A549 (cell line): Measurements from ENCODE around the gene TRPM2. TPM values are rescaled to one million over a fixed set of nuclear protein-coding genes. Genes with fewer than 3 reads are reported as not detected.

Source experiments
- ATAC-seq, 2 experiments: fragments of 200-7000 bp in 1 of 2; fragments of >200 bp in 1 of 2; cut with Nextera tagmentation in 1 of 2; cut with Tn5 transposase in 1 of 2; 3 replicates each; pipeline versions ENCODE4 v1.8.0 to v1.9.1; 2018 to 2020; ENCODE audit warnings: mild to moderate bottlenecking in 1 of 2, moderate library complexity in 1 of 2
- CTCF ChIA-PET: fragments of 300-600 bp; sonication (Branson Sonifier 250); formaldehyde crosslinking; extraction: SDS; loops from one replicate; lab custom pipeline; 2021; ENCODE audit warnings: antibody characterized with exemption, inconsistent platforms; lab: Yijun Ruan, JAX
- POLR2A ChIA-PET: fragments of 350-600 bp; formaldehyde crosslinking; extraction: SDS; loops from one replicate; lab custom pipeline; 2021; ENCODE audit warnings: antibody characterized with exemption, inconsistent platforms; lab: Yijun Ruan, JAX
- DNase-seq, 2 experiments: peaks; one replicate each; pipeline versions ENCODE4 v3.0.0 to v3.0.0-alpha.2; 2011 to 2016; ENCODE audit warnings: low read depth in 1 of 2, low spot score in 1 of 2
- FAIRE-seq: peaks from 2 replicates; lab custom pipeline; 2011; peaks lifted over from hg19 to GRCh38; lab: Jason Lieb, UNC
- H3K27ac ChIP-seq, 2 experiments: fragments of >200 bp; sonication (Bioruptor Twin); formaldehyde crosslinking; 3 replicates each; pipeline ENCODE4 v1.5.1; 2016 to 2017
- H3K4me1 ChIP-seq: fragments of >200 bp; sonication (Bioruptor Twin); formaldehyde crosslinking; 3 replicates; pipeline ENCODE4 v1.6.1; 2016
- H3K4me2 ChIP-seq: fragments of >200 bp; sonication (Bioruptor Twin); formaldehyde crosslinking; 3 replicates; pipeline ENCODE4 v1.6.1; 2016
- H3K4me3 ChIP-seq: fragments of >200 bp; sonication (Bioruptor Twin); formaldehyde crosslinking; 3 replicates; pipeline ENCODE4 v1.5.1; 2016
- H3K9me3 ChIP-seq: fragments of >200 bp; sonication (Bioruptor Twin); formaldehyde crosslinking; 3 replicates; pipeline ENCODE4 v1.6.1; 2016
- BHLHE40 ChIP-seq: IDR thresholded peaks from 2 replicates; pipeline ENCODE4 v1.6.1; 2012; ENCODE audit warnings: low read depth, low read length, inconsistent platforms
- CBX8 ChIP-seq: fragments of 200-600 bp; sonication (generic); IDR thresholded peaks from 2 replicates; pipeline ENCODE4 v1.6.1; 2016
- E2F6 ChIP-seq: IDR thresholded peaks from 2 replicates; pipeline ENCODE4 v1.6.1; 2012; ENCODE audit warnings: low read depth, borderline replicate concordance
- ESRRA ChIP-seq: fragments of 150-350 bp; IDR thresholded peaks from 2 replicates; pipeline ENCODE4 v1.6.1; 2014; ENCODE audit warnings: mild to moderate bottlenecking, low read length, borderline replicate concordance
- FOSB ChIP-seq: fragments of 250-450 bp; sonication (Bioruptor Pico); IDR thresholded peaks from 2 replicates; pipeline ENCODE4 v1.5.0; 2020; ENCODE audit warnings: mild to moderate bottlenecking, moderate library complexity
- FOSL2 ChIP-seq, 2 experiments: fragments of 450-650 bp in 1 of 2; fragments of >200 bp in 1 of 2; sonication (Bioruptor Twin) in 1 of 2; formaldehyde crosslinking; IDR thresholded peaks; 2 replicates each; pipeline versions ENCODE4 v1.5.0 to v1.6.1; 2016 to 2020; ENCODE audit warnings: mild to moderate bottlenecking in 1 of 2, moderate library complexity in 1 of 2
- FOXS1 ChIP-seq: fragments of 250-450 bp; sonication (Bioruptor Pico); IDR thresholded peaks from 2 replicates; pipeline ENCODE4 v1.5.0; 2020; ENCODE audit warnings: mild to moderate bottlenecking, moderate library complexity
- GATA3 ChIP-seq: IDR thresholded peaks from 2 replicates; pipeline ENCODE4 v1.6.1; 2012; ENCODE audit warnings: borderline replicate concordance
- HDAC2 ChIP-seq: fragments of 200-600 bp; sonication (generic); IDR thresholded peaks from 2 replicates; pipeline ENCODE4 v1.6.1; 2016
- HEYL ChIP-seq: fragments of 250-450 bp; sonication (Bioruptor Pico); IDR thresholded peaks from 2 replicates; pipeline ENCODE4 v1.8.0; 2021; ENCODE audit warnings: mild to moderate bottlenecking, moderate library complexity
- HOXB13 ChIP-seq: fragments of 250-450 bp; sonication (Bioruptor Pico); IDR thresholded peaks from 2 replicates; pipeline ENCODE4 v1.5.0; 2020; ENCODE audit warnings: low read depth, mild to moderate bottlenecking, moderate library complexity
- HOXB5 ChIP-seq: fragments of 250-450 bp; sonication (Bioruptor Pico); IDR thresholded peaks from 2 replicates; pipeline ENCODE4 v1.5.0; 2020; ENCODE audit warnings: mild to moderate bottlenecking, moderate library complexity
- MAZ ChIP-seq: fragments of 150-350 bp; IDR thresholded peaks from 2 replicates; pipeline ENCODE4 v1.6.1; 2014; ENCODE audit warnings: antibody characterized with exemption, low read depth, low read length, borderline replicate concordance
- MYC ChIP-seq: IDR thresholded peaks from 2 replicates; pipeline ENCODE4 v1.6.1; 2012; ENCODE audit warnings: mild to moderate bottlenecking, inconsistent platforms, low read length, improper control_type of control experiment, borderline replicate concordance
- NFE2L2 ChIP-seq: fragments of 150-350 bp; conservative IDR thresholded peaks from 2 replicates; pipeline ENCODE4 v1.6.1; 2014; ENCODE audit warnings: low read length
- POLR2A ChIP-seq: IDR thresholded peaks from 2 replicates; pipeline ENCODE4 v1.6.1; 2012; ENCODE audit warnings: mild to moderate bottlenecking, low read length
- RCOR1 ChIP-seq: fragments of 150-350 bp; IDR thresholded peaks from 2 replicates; pipeline ENCODE4 v1.6.1; 2014; ENCODE audit warnings: antibody characterized with exemption, low read length, low read depth
- RNF2 ChIP-seq: fragments of 200-600 bp; sonication (generic); IDR thresholded peaks from 2 replicates; pipeline ENCODE4 v1.6.1; 2016; ENCODE audit warnings: low read depth, mild to moderate bottlenecking, antibody characterized with exemption, moderate library complexity, borderline replicate concordance
- WGBS: methylation state at CpG from one replicate; pipeline ENCODE4 v1.1.6; 2017; ENCODE audit errors: missing lambda C conversion rate; 5-methylcytosine and 5-hydroxymethylcytosine counted together
- polyA plus RNA-seq, 4 experiments: library from polyadenylated mRNA; depleted of rRNA in 3 of 4; stranded (reverse); fragments of >200 nt; fragmentation: RNase III in 1 of 4; extraction: RNeasy Plus Mini Kit Qiagen cat#74134 plus additional on column Dnase treatment in 1 of 4; gene quantifications; 2 replicates in 3 of 4; 3 replicates in 1 of 4; pipeline ENCODE4 v1.2.3, GENCODE V29; 2011 to 2017
- TF ChIP-seq, protein P1 (sequence below): fragments of >200 bp; sonication (Bioruptor Twin); formaldehyde crosslinking; IDR thresholded peaks from 2 replicates; pipeline ENCODE4 v1.6.1; 2016
- TF ChIP-seq, protein P2 (sequence below): fragments of >200 bp; sonication (Bioruptor Twin); formaldehyde crosslinking; IDR thresholded peaks from 3 replicates; pipeline ENCODE4 v1.6.1; 2016

TRPM2 gene
- polyA plus RNA-seq, 2 of the 4 experiments (the other 2 are of a cell fraction): 3.2 to 5.5 TPM

GRCh38 chr21:44322621-44323325, 30.6 kb upstream of the TRPM2 start:
- Histone ChIP-seq H3K9me3 (no peaks in the 10 kb centered on the region), H3K4me3 (no peak overlapping the region), H3K4me1 (no peaks in the 10 kb centered on the region), H3K4me2 (no peak overlapping the region), H3K27ac (no peak overlapping the region)
- TF ChIP-seq MYC: no peak
- no peak for TF ChIP-seq E2F6
- no peak for TF ChIP-seq HDAC2
- TF ChIP-seq GATA3: no peak
- no peak for TF ChIP-seq HOXB13 (CRISPR knock-in tag)
- no peak for TF ChIP-seq BHLHE40
- no peak for TF ChIP-seq FOXS1 (CRISPR knock-in tag)
- no peak for TF ChIP-seq RCOR1
- no peak for TF ChIP-seq MAZ
- TF ChIP-seq, protein P1, sequence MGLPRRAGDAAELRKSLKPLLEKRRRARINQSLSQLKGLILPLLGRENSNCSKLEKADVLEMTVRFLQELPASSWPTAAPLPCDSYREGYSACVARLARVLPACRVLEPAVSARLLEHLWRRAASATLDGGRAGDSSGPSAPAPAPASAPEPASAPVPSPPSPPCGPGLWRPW: no peak
- TF ChIP-seq HEYL (CRISPR knock-in tag): no peak
- no peak for TF ChIP-seq NFE2L2
- TF ChIP-seq FOSL2 (IDR thresholded peaks at IDR 0.05): no peak
- TF ChIP-seq FOSL2 (CRISPR knock-in tag; IDR thresholded peaks at IDR 0.05): no peak
- no peak for TF ChIP-seq ESRRA
- no peak for TF ChIP-seq FOSB
- TF ChIP-seq RNF2: no peak
- no peak for TF ChIP-seq CBX8
- 90% methylated on average over 15 of the region's 38 CpGs for WGBS
- ChIA-PET POLR2A (no interaction called here), CTCF (interaction anchor here (0.6 kb wide), 1 partner anchor 354 kb away, joined by 3 read pairs; no protein-coding TSS in a partner anchor)
- no peak for ATAC-seq
- DNase-seq: no peak
- no peak for FAIRE-seq

DNA sequence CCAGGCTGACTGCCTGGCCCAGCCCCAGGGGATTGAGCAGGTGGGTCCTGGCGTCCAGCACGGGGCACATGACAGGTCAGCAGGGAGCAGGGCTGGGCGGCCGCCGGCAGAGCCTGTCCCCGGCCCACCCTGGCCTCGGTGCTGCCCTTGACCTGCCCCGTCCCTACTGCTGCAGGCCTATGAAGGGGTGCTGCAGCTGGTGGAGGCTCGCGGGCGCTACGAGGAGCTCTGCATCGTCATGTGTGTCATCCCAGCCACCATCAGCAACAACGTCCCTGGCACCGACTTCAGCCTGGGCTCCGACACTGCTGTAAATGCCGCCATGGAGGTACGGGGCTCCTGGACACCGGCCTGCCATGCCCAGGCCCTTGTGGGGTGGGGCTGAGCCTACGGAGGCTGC, 29.8 kb upstream of the TRPM2 start:
- H3K9me3 ChIP-seq: no peaks in the 10 kb centered on the region
- TF ChIP-seq FOSB (no peak), POLR2A (no peak)
- TF ChIP-seq, protein P2, sequence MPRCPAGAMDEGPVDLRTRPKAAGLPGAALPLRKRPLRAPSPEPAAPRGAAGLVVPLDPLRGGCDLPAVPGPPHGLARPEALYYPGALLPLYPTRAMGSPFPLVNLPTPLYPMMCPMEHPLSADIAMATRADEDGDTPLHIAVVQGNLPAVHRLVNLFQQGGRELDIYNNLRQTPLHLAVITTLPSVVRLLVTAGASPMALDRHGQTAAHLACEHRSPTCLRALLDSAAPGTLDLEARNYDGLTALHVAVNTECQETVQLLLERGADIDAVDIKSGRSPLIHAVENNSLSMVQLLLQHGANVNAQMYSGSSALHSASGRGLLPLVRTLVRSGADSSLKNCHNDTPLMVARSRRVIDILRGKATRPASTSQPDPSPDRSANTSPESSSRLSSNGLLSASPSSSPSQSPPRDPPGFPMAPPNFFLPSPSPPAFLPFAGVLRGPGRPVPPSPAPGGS: no peak
- no peak overlapping the region for H3K4me2 ChIP-seq
- H3K4me3 ChIP-seq: no peak overlapping the region
- 100% methylated on average over 3 of the region's 20 CpGs for WGBS
- DNase-seq (no peak), ATAC-seq (no peak), FAIRE-seq (no peak)
- CTCF ChIA-PET: interaction anchor here (0.6 kb wide), 1 partner anchor 354 kb away, joined by 3 read pairs; no protein-coding TSS in a partner anchor
- no peak overlapping the region for H3K27ac ChIP-seq
- no peaks in the 10 kb centered on the region for H3K4me1 ChIP-seq
- POLR2A ChIA-PET: no interaction called here

GRCh38 chr21:44324106-44324853, 29.1 kb upstream of the TRPM2 start:
- ChIA-PET CTCF (no interaction called here), POLR2A (no interaction called here)
- no peak overlapping the region for H3K4me2 ChIP-seq
- H3K4me3 ChIP-seq: no peak overlapping the region
- H3K4me1 ChIP-seq: no peaks in the 10 kb centered on the region
- WGBS: 97% methylated on average over 15 of the region's 37 CpGs
- no peak for FAIRE-seq
- ATAC-seq: no peak
- no peak for DNase-seq
- TF ChIP-seq HOXB5: no peak
- no peak for TF ChIP-seq GATA3
- no peak overlapping the region for H3K27ac ChIP-seq
- H3K9me3 ChIP-seq: no peaks in the 10 kb centered on the region
